IMR-90 (cell line): ENCODE results near the gene TRMT1L. TPM values are rescaled to one million over a fixed set of nuclear protein-coding genes. Genes with fewer than 3 reads are reported as not detected.

Experiments
- ATAC-seq: fragments of 200-7000 bp; cut with Tn5 transposase; 2 replicates; pipeline ENCODE4 v1.9.1; 2020; ENCODE audit warnings: low read depth, mild to moderate bottlenecking, moderate library complexity
- BruUV-seq: library from RNA; stranded (reverse); fragments of 400-500 nt; replicated peaks from 2 replicates; lab custom pipeline; 2021; lab: Mats Ljungman, UMichigan
- CTCF ChIA-PET: fragments of 300-600 bp; formaldehyde crosslinking; extraction: SDS; loops from one replicate; lab custom pipeline; 2021; ENCODE audit warnings: antibody characterized with exemption; lab: Yijun Ruan, JAX
- POLR2A ChIA-PET: fragments of 300-600 bp; sonication (Branson Sonifier 250); formaldehyde crosslinking; loops from one replicate; lab custom pipeline; 2022; ENCODE audit warnings: antibody characterized with exemption; ENCODE audit not compliant: unreplicated experiment; lab: Charles Lee
- DNase-seq: peaks from one replicate; pipeline ENCODE4 v3.0.0; 2013
- H2AFZ ChIP-seq: replicated peaks from 2 replicates; pipeline ENCODE3; 2013; ENCODE audit warnings: low read length, mild to moderate bottlenecking; ENCODE audit not compliant: poor library complexity
- H2AK5ac ChIP-seq: 2 replicates; pipeline ENCODE4 v1.6.1; 2013; ENCODE audit warnings: low read depth, low read length, inconsistent platforms
- H2AK9ac ChIP-seq: replicated peaks from 2 replicates; pipeline ENCODE3; 2013; ENCODE audit warnings: mild to moderate bottlenecking, low read depth, low read length, moderate library complexity; ENCODE audit not compliant: poor library complexity
- H2BK120ac ChIP-seq: 2 replicates; pipeline ENCODE4 v1.6.1; 2013; ENCODE audit warnings: low read depth, low read length, inconsistent platforms
- H2BK15ac ChIP-seq: 3 replicates; pipeline ENCODE4 v1.6.1; 2013; ENCODE audit warnings: low read depth, low read length, inconsistent platforms
- H2BK20ac ChIP-seq: 2 replicates; pipeline ENCODE4 v1.6.1; 2013; ENCODE audit warnings: low read depth, mild to moderate bottlenecking, inconsistent platforms, low read length, moderate library complexity
- H2BK5ac ChIP-seq: 2 replicates; pipeline ENCODE4 v1.6.1; 2013; ENCODE audit warnings: mild to moderate bottlenecking, low read depth, low read length, inconsistent platforms; ENCODE audit not compliant: poor library complexity, severe bottlenecking
- H3K14ac ChIP-seq: replicated peaks from 2 replicates; pipeline ENCODE4 v1.6.1; 2013; ENCODE audit warnings: low read depth, low read length, inconsistent platforms
- H3K18ac ChIP-seq: 2 replicates; pipeline ENCODE4 v1.6.1; 2013; ENCODE audit warnings: low read depth, low read length, control low read depth
- H3K23ac ChIP-seq: 2 replicates; pipeline ENCODE4 v1.6.1; 2013; ENCODE audit warnings: low read depth, low read length, inconsistent platforms
- H3K27ac ChIP-seq: 2 replicates; pipeline ENCODE4 v1.5.1; 2013; ENCODE audit warnings: mild to moderate bottlenecking, control low read depth, low read length; ENCODE audit not compliant: insufficient read depth
- H3K27me3 ChIP-seq: 2 replicates; pipeline ENCODE4 v1.6.1; 2013; ENCODE audit warnings: low read length; ENCODE audit not compliant: control insufficient read depth, insufficient read depth
- H3K36me3 ChIP-seq: 2 replicates; pipeline ENCODE4 v1.6.1; 2013; ENCODE audit warnings: low read length, mixed read lengths; ENCODE audit not compliant: control insufficient read depth, insufficient read depth
- H3K4ac ChIP-seq: 2 replicates; pipeline ENCODE4 v1.6.1; 2013; ENCODE audit warnings: low read depth, low read length, inconsistent platforms
- H3K4me1 ChIP-seq: 2 replicates; pipeline ENCODE4 v1.6.1; 2013; ENCODE audit warnings: low read length, mixed read lengths; ENCODE audit not compliant: control insufficient read depth, insufficient read depth
- H3K4me2 ChIP-seq: 2 replicates; pipeline ENCODE4 v1.6.1; 2013; ENCODE audit warnings: low read depth, mild to moderate bottlenecking, control low read depth, low read length, moderate library complexity
- H3K4me3 ChIP-seq: 2 replicates; pipeline ENCODE4 v1.5.1; 2013; ENCODE audit warnings: low read depth, mild to moderate bottlenecking, control low read depth, low read length, moderate library complexity; ENCODE audit not compliant: insufficient read depth
- H3K56ac ChIP-seq: 2 replicates; pipeline ENCODE4 v1.6.1; 2013; ENCODE audit warnings: low read length, inconsistent platforms; ENCODE audit not compliant: insufficient read depth; ENCODE audit errors: extremely low read depth
- H3K79me1 ChIP-seq, 2 experiments: 2 replicates each; pipeline ENCODE4 v1.6.1; 2013; ENCODE audit warnings: low read length in 2 of 2, inconsistent platforms in 1 of 2, low read depth in 1 of 2
- H3K9ac ChIP-seq: 2 replicates; pipeline ENCODE4 v1.6.1; 2013; ENCODE audit warnings: low read depth, low read length, control low read depth
- H3K9me1 ChIP-seq: 2 replicates; pipeline ENCODE4 v1.6.1; 2013; ENCODE audit warnings: low read length, inconsistent platforms; ENCODE audit not compliant: insufficient read depth
- H3K9me3 ChIP-seq: 2 replicates; pipeline ENCODE4 v1.6.1; 2013; ENCODE audit warnings: low read length; ENCODE audit not compliant: control insufficient read depth, insufficient read depth
- H4K20me1 ChIP-seq: 2 replicates; pipeline ENCODE4 v1.6.1; 2013; ENCODE audit warnings: low read length, inconsistent platforms; ENCODE audit not compliant: insufficient read depth
- H4K5ac ChIP-seq: 2 replicates; pipeline ENCODE4 v1.6.1; 2013; ENCODE audit warnings: mild to moderate bottlenecking, low read depth, low read length, control low read depth
- H4K8ac ChIP-seq, 2 experiments: 2 replicates each; pipeline ENCODE4 v1.6.1; 2013; ENCODE audit warnings: low read depth in 2 of 2, low read length in 2 of 2, control low read depth in 1 of 2, inconsistent platforms in 1 of 2
- H4K91ac ChIP-seq: 2 replicates; pipeline ENCODE4 v1.6.1; 2013; ENCODE audit warnings: low read depth, low read length, inconsistent platforms; ENCODE audit not compliant: insufficient read depth
- BHLHE40 ChIP-seq: fragments of 150-350 bp; IDR thresholded peaks from 2 replicates; pipeline ENCODE4 v1.6.1; 2016; ENCODE audit warnings: mild to moderate bottlenecking, low read depth, low read length
- CEBPB ChIP-seq: IDR thresholded peaks from 2 replicates; pipeline ENCODE4 v1.6.1; 2012; ENCODE audit warnings: low read depth, low read length, improper control_type of control experiment
- CHD1 ChIP-seq: IDR thresholded peaks from 2 replicates; pipeline ENCODE4 v1.6.1; 2012; ENCODE audit warnings: low read depth, low read length, improper control_type of control experiment
- CTCF ChIP-seq: conservative IDR thresholded peaks from 2 replicates; pipeline ENCODE4 v1.5.1; 2012; ENCODE audit warnings: mild to moderate bottlenecking, low read depth, low read length, improper control_type of control experiment
- FOS ChIP-seq: fragments of 150-350 bp; IDR thresholded peaks from 2 replicates; pipeline ENCODE4 v1.6.1; 2016; ENCODE audit warnings: low read depth, low read length
- MAFK ChIP-seq: IDR thresholded peaks from 2 replicates; pipeline ENCODE4 v1.6.1; 2012; ENCODE audit warnings: low read depth, low read length, improper control_type of control experiment
- MAZ ChIP-seq: IDR thresholded peaks from 2 replicates; pipeline ENCODE4 v1.6.1; 2012; ENCODE audit warnings: low read depth, mild to moderate bottlenecking, low read length, improper control_type of control experiment, moderate library complexity, borderline replicate concordance
- MXI1 ChIP-seq: IDR thresholded peaks from 2 replicates; pipeline ENCODE4 v1.6.1; 2012; ENCODE audit warnings: low read depth, mild to moderate bottlenecking, low read length, moderate library complexity, borderline replicate concordance
- NFE2L2 ChIP-seq: fragments of 150-350 bp; IDR thresholded peaks from 2 replicates; pipeline ENCODE4 v1.6.1; 2016; ENCODE audit warnings: low read depth, mild to moderate bottlenecking, low read length
- POLR2A ChIP-seq: IDR thresholded peaks from 2 replicates; pipeline ENCODE4 v1.6.1; 2012; ENCODE audit warnings: mild to moderate bottlenecking, low read depth, low read length
- RAD21 ChIP-seq: IDR thresholded peaks from 2 replicates; pipeline ENCODE4 v1.6.1; 2012; ENCODE audit warnings: low read length, improper control_type of control experiment
- RCOR1 ChIP-seq: IDR thresholded peaks from 2 replicates; pipeline ENCODE4 v1.6.1; 2012; ENCODE audit warnings: mild to moderate bottlenecking, low read length, improper control_type of control experiment; ENCODE audit not compliant: insufficient replicate concordance
- RFX5 ChIP-seq: IDR thresholded peaks from 2 replicates; pipeline ENCODE4 v1.8.0; 2012; ENCODE audit warnings: low read depth, mild to moderate bottlenecking, low read length, moderate library complexity
- SMC3 ChIP-seq: fragments of 150-350 bp; IDR thresholded peaks from 2 replicates; pipeline ENCODE4 v1.6.1; 2016; ENCODE audit warnings: low read depth, mild to moderate bottlenecking, antibody characterized with exemption, low read length, moderate library complexity
- USF2 ChIP-seq: fragments of 150-350 bp; IDR thresholded peaks from 2 replicates; pipeline ENCODE4 v1.6.1; 2017; ENCODE audit warnings: mild to moderate bottlenecking, antibody characterized with exemption, low read length, low read depth
- WGBS, 2 experiments: methylation state at CpG; one replicate each; pipeline versions ENCODE4 v1.1.5 to v1.1.7; 2013; ENCODE audit warnings: missing lambda C conversion rate in 2 of 2; ENCODE audit not compliant: insufficient read length in 1 of 2; ENCODE audit errors: extremely low coverage in 2 of 2; 5-methylcytosine and 5-hydroxymethylcytosine counted together
- dilution Hi-C: fragments of 300-500 bp; cut with HindIII; formaldehyde crosslinking; loops from one replicate; pipeline ENCODE4 v1.14.3; 2018; ENCODE audit warnings: low sequenced_read_pairs; ENCODE audit not compliant: unreplicated experiment
- in situ Hi-C: fragments of 300-500 bp; cut with MboI; formaldehyde crosslinking; loops from 3 replicates; pipeline ENCODE4 v1.14.3; 2019; ENCODE audit warnings: low sequenced_read_pairs, inconsistent platforms, mixed read lengths
- intact Hi-C: fragments of 100-400 bp; cut with micrococcal nuclease; formaldehyde crosslinking; loops from 2 replicates; pipeline ENCODE4 v1.10.0; 2022
- polyA plus RNA-seq, 3 experiments: library from polyadenylated mRNA; depleted of rRNA; stranded (reverse); fragments of >200 nt; gene quantifications; 2 replicates each; pipeline ENCODE4 v1.2.3, GENCODE V29; 2012; ENCODE audit warnings: low replicate concordance in 1 of 3
- total RNA-seq: library from RNA; depleted of rRNA; stranded (reverse); fragments of >200 nt; gene quantifications from 2 replicates; pipeline ENCODE4 v1.2.3, GENCODE V29; 2012
- TF ChIP-seq, protein P1 (sequence below): fragments of 150-350 bp; IDR thresholded peaks from 2 replicates; pipeline ENCODE4 v1.6.1; 2016; ENCODE audit warnings: low read depth, mild to moderate bottlenecking, low read length, moderate library complexity, borderline replicate concordance

TRMT1L gene
- total and polyA plus RNA-seq, 2 of the 4 experiments (the other 2 are of a cell fraction) = 11.0 to 21.9 TPM

DNA sequence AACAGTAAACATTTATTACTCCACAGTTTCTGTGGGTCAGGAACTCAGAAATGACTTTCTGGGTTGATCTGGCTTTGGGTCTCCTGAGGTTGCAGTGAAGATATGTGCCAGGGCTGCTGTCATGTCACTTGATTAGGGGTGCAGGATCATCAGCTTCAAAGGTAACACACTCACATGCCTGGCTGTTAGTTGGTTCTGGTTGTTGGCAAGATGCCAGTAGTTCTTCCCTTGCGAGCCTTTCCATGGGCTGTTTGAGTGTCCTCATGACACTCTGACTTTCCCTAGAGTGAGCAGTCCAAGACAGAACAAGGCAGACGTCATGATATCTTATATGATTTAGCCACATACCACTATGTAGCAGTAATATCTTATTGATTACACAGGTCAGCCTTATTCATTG, 2.0 kb upstream of the TRMT1L start:
- Histone ChIP-seq H3K27me3 (no peaks in the 10 kb centered on the region), H2AK9ac (peak overlapping the region; percentile 74), H3K14ac (no peak overlapping the region), H2BK15ac (no peak overlapping the region), H2BK120ac (no peak overlapping the region), H2BK5ac (no peak overlapping the region), H4K20me1 (no peaks in the 10 kb centered on the region), H3K9ac (no peak overlapping the region), H3K36me3 (no peaks in the 10 kb centered on the region), H3K18ac (no peak overlapping the region), H4K8ac (no peak overlapping the region), H4K91ac (no peak overlapping the region), H3K4me2 (no peak overlapping the region), H2BK20ac (no peak overlapping the region), H3K9me1 (peaks cover 3% of the 10 kb centered on the region), H2AFZ (no peak overlapping the region), H3K9me3 (no peaks in the 10 kb centered on the region), H3K79me1 (peaks cover 16 to 28% of the 10 kb centered on the region in 2 experiments), H3K4me1 (no peaks in the 10 kb centered on the region), H3K4me3 (no peak overlapping the region), H3K4ac (no peak overlapping the region; the same call in 1 of the 2 replicates), H4K5ac (no peak overlapping the region), H3K27ac (no peak overlapping the region), H2AK5ac (no peak overlapping the region), H3K23ac (peak overlapping the region; percentile 2; the same call in 1 of the 2 replicates), H3K56ac (no peak overlapping the region)
- DNase-seq (no peak), ATAC-seq (no peak)
- dilution Hi-C loops (no loop called here), intact Hi-C loops (loop anchor here (5.0 kb wide), 3 partner anchors 159 to 514 kb away; partner anchors contain the start of gene IVNS1ABP), in situ Hi-C loops (loop anchor here (25.0 kb wide), 1 partner anchor 171 kb away; no protein-coding TSS in a partner anchor)
- TF ChIP-seq MXI1 = no peak
- no peak for TF ChIP-seq CEBPB
- TF ChIP-seq MAFK = no peak
- TF ChIP-seq SMC3 = no peak
- TF ChIP-seq NFE2L2 = no peak
- no peak for TF ChIP-seq CTCF
- no peak for TF ChIP-seq RAD21
- TF ChIP-seq FOS = no peak
- TF ChIP-seq RCOR1 = no peak
- TF ChIP-seq, protein P1, sequence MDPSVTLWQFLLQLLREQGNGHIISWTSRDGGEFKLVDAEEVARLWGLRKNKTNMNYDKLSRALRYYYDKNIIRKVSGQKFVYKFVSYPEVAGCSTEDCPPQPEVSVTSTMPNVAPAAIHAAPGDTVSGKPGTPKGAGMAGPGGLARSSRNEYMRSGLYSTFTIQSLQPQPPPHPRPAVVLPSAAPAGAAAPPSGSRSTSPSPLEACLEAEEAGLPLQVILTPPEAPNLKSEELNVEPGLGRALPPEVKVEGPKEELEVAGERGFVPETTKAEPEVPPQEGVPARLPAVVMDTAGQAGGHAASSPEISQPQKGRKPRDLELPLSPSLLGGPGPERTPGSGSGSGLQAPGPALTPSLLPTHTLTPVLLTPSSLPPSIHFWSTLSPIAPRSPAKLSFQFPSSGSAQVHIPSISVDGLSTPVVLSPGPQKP = no peak
- no peak for TF ChIP-seq BHLHE40
- no peak for TF ChIP-seq POLR2A
- TF ChIP-seq USF2 = no peak
- no peak for TF ChIP-seq RFX5
- no peak for TF ChIP-seq CHD1
- TF ChIP-seq MAZ = no peak
- BruUV-seq = no TSS peak
- WGBS, 2 experiments = no CpG with 5 or more reads among the region's 2 CpGs
- CTCF ChIA-PET = interaction anchor here (0.6 to 2.2 kb wide), 2 partner anchors 11 to 68 kb away, joined by 4 to 10 read pairs; no protein-coding TSS in a partner anchor
- POLR2A ChIA-PET = interaction anchor here (0.6 kb wide), 1 partner anchor 12 kb away, joined by 9 read pairs; no protein-coding TSS in a partner anchor
